ENCODE measurements around the gene MAP2K5.
A peak's percentile ranks its signal among the peaks of the same experiment; 100 is the strongest.

Gene MAP2K5

GRCh38 chr15:67594770-67595169 is 52.3 kb downstream of the MAP2K5 start:
- TF ChIP-seq CTCF (IDR thresholded peaks at IDR 0.05; ENCODE audit: unreplicated experiment in 3 of 3) = no peak
- Mint-ChIP-seq H3K4me1 (peaks cover 20% of the 10 kb centered on the region), H3K36me3 (ENCODE audit: low read depth) (peaks cover 20% of the 10 kb centered on the region), H3K9me3 (no peaks in the 10 kb centered on the region), H3K27me3 (ENCODE audit: low read depth) (no peaks in the 10 kb centered on the region), H3K27ac (no peak overlapping the region), H3K4me3 (no peak overlapping the region)

- H3K27ac Mint-ChIP-seq = no peak overlapping the region
- no peak for TF ChIP-seq CTCF (IDR thresholded peaks at IDR 0.05; ENCODE audit: unreplicated experiment in 3 of 3)
- peaks cover 25% of the 10 kb centered on the region for H3K4me1 Mint-ChIP-seq
- H3K4me3 Mint-ChIP-seq = no peak overlapping the region
- no peaks in the 10 kb centered on the region for H3K9me3 Mint-ChIP-seq
- H3K36me3 Mint-ChIP-seq (ENCODE audit: low read depth) = peaks cover 19% of the 10 kb centered on the region
- H3K27me3 Mint-ChIP-seq (ENCODE audit: low read depth) = no peaks in the 10 kb centered on the region
Measured at GRCh38 chr15:67595572-67595971, 53.1 kb downstream of the MAP2K5 start.

GRCh38 chr15:67601073-67601472 is 58.6 kb downstream of the MAP2K5 start:
- H3K4me1 Mint-ChIP-seq = peaks cover 25% of the 10 kb centered on the region
- no peak for TF ChIP-seq CTCF (IDR thresholded peaks at IDR 0.05; ENCODE audit: unreplicated experiment in 3 of 3)
- peak overlapping the region in 2 of 3 experiments; percentile 31 to 35 for H3K27ac Mint-ChIP-seq
- no peaks in the 10 kb centered on the region for H3K9me3 Mint-ChIP-seq
- H3K27me3 Mint-ChIP-seq (ENCODE audit: low read depth) = no peaks in the 10 kb centered on the region
- peaks cover 23% of the 10 kb centered on the region for H3K36me3 Mint-ChIP-seq (ENCODE audit: low read depth)
- H3K4me3 Mint-ChIP-seq = no peak overlapping the region

GRCh38 chr15:67603063-67603462 is 60.6 kb downstream of the MAP2K5 start:
- Mint-ChIP-seq H3K27me3 (ENCODE audit: low read depth) (no peaks in the 10 kb centered on the region), H3K9me3 (no peaks in the 10 kb centered on the region), H3K4me3 (no peak overlapping the region), H3K27ac (no peak overlapping the region), H3K36me3 (ENCODE audit: low read depth) (peaks cover 16% of the 10 kb centered on the region), H3K4me1 (peaks cover 27% of the 10 kb centered on the region)
- TF ChIP-seq CTCF (IDR thresholded peaks at IDR 0.05; ENCODE audit: unreplicated experiment in 3 of 3) = no peak

- H3K4me3 Mint-ChIP-seq = no peak overlapping the region
- no peak for TF ChIP-seq CTCF (IDR thresholded peaks at IDR 0.05; ENCODE audit: unreplicated experiment in 3 of 3)
- no peak overlapping the region for H3K27ac Mint-ChIP-seq
- H3K4me1 Mint-ChIP-seq = peaks cover 21% of the 10 kb centered on the region
- no peaks in the 10 kb centered on the region for H3K27me3 Mint-ChIP-seq (ENCODE audit: low read depth)
- H3K36me3 Mint-ChIP-seq (ENCODE audit: low read depth) = peaks cover 11% of the 10 kb centered on the region
- H3K9me3 Mint-ChIP-seq = no peaks in the 10 kb centered on the region
Measured at GRCh38 chr15:67605871-67606270, 63.4 kb downstream of the MAP2K5 start.

GRCh38 chr15:67606742-67607141 is 64.2 kb downstream of the MAP2K5 start:
- Mint-ChIP-seq H3K9me3 (no peaks in the 10 kb centered on the region), H3K4me3 (no peak overlapping the region), H3K27me3 (ENCODE audit: low read depth) (no peaks in the 10 kb centered on the region), H3K36me3 (ENCODE audit: low read depth) (peaks cover 9% of the 10 kb centered on the region), H3K27ac (no peak overlapping the region), H3K4me1 (peaks cover 21% of the 10 kb centered on the region)
- TF ChIP-seq CTCF (IDR thresholded peaks at IDR 0.05; ENCODE audit: unreplicated experiment in 3 of 3) = no peak
